Endothelial cell of umbilical vein (primary cell): ENCODE data around the gene CHPF2. TPM values are rescaled to one million over a fixed set of nuclear protein-coding genes. Genes with fewer than 3 reads are reported as not detected.

ENCODE experiments used
- BruUV-seq: library from RNA; stranded (reverse); fragments of 400-500 nt; replicated peaks from 2 replicates; lab custom pipeline; 2021; lab: Mats Ljungman, UMichigan
- CTCF ChIA-PET: fragments of 300-600, 350-600 bp; sonication (Branson Sonifier 250); formaldehyde crosslinking; loops from one replicate; lab custom pipeline; 2021; ENCODE audit warnings: antibody characterized with exemption, inconsistent platforms; lab: Charles Lee
- POLR2A ChIA-PET: fragments of 300-600, 350-600 bp; sonication (Branson Sonifier 250); formaldehyde crosslinking; loops from one replicate; lab custom pipeline; 2021; ENCODE audit warnings: antibody characterized with exemption, inconsistent platforms; lab: Charles Lee
- DNase-seq: peaks from one replicate; pipeline ENCODE4 v3.0.0-alpha.2; 2011; ENCODE audit warnings: low read depth, low spot score
- FAIRE-seq: peaks from 2 replicates; lab custom pipeline; 2011; peaks lifted over from hg19 to GRCh38; lab: Jason Lieb, UNC
- H2AFZ ChIP-seq: 2 replicates; pipeline ENCODE4 v1.6.0; 2012; ENCODE audit warnings: low read depth, low read length, control low read depth, inconsistent platforms
- H3K27ac ChIP-seq: 2 replicates; pipeline ENCODE4 v1.5.1; 2011; ENCODE audit warnings: low read depth, mild to moderate bottlenecking, control low read depth, low read length, moderate library complexity; ENCODE audit not compliant: insufficient read depth
- H3K27me3 ChIP-seq, 2 experiments: 2 replicates each; pipeline versions ENCODE4 v1.6.0 to v1.6.1; 2011; ENCODE audit warnings: low read length in 2 of 2, mixed read lengths in 1 of 2; ENCODE audit not compliant: control insufficient read depth in 2 of 2, insufficient read depth in 2 of 2
- H3K36me3 ChIP-seq, 2 experiments: 2 replicates in 1 of 2; 3 replicates in 1 of 2; pipeline ENCODE4 v1.5.1; 2011; ENCODE audit warnings: low read length in 2 of 2, mild to moderate bottlenecking in 1 of 2, moderate library complexity in 1 of 2; ENCODE audit not compliant: control insufficient read depth in 2 of 2, insufficient read depth in 2 of 2; ENCODE audit errors: extremely low read depth in 1 of 2
- H3K4me1 ChIP-seq: 3 replicates; pipeline ENCODE4 v1.5.1; 2011; ENCODE audit warnings: mild to moderate bottlenecking, low read length; ENCODE audit not compliant: control insufficient read depth, insufficient read depth; ENCODE audit errors: extremely low read depth
- H3K4me2 ChIP-seq: 2 replicates; pipeline ENCODE4 v1.6.1; 2011; ENCODE audit warnings: low read length, control low read depth, mixed read lengths; ENCODE audit not compliant: insufficient read depth
- H3K4me3 ChIP-seq, 3 experiments: fragments of 200-600 bp in 1 of 3; sonication (generic), shearing (Covaris generic) in 1 of 3; replicated peaks in 1 of 3; 2 replicates each; pipeline ENCODE4 v1.5.1; 2011 to 2016; ENCODE audit warnings: control low read depth in 3 of 3, low read length in 3 of 3, mild to moderate bottlenecking in 2 of 3, inconsistent platforms in 1 of 3, low read depth in 1 of 3, moderate library complexity in 1 of 3; ENCODE audit not compliant: insufficient read depth in 1 of 3
- H3K79me2 ChIP-seq: 2 replicates; pipeline ENCODE4 v1.6.0; 2012; ENCODE audit warnings: low read length, inconsistent platforms; ENCODE audit not compliant: control insufficient read depth, insufficient read depth
- H3K9ac ChIP-seq: replicated peaks from 2 replicates; pipeline ENCODE3; 2011; ENCODE audit warnings: low read length, control low read depth; ENCODE audit not compliant: insufficient read depth; ENCODE audit errors: extremely low read depth
- H3K9me1 ChIP-seq: replicated peaks from 3 replicates; pipeline ENCODE4 v1.6.0; 2011; ENCODE audit warnings: mild to moderate bottlenecking, low read length; ENCODE audit not compliant: control insufficient read depth, insufficient read depth; ENCODE audit errors: extremely low read depth
- H3K9me3 ChIP-seq: replicated peaks from 2 replicates; pipeline ENCODE4 v1.5.1; 2012; ENCODE audit warnings: low read length, inconsistent platforms; ENCODE audit not compliant: control insufficient read depth, insufficient read depth
- H4K20me1 ChIP-seq: replicated peaks from 2 replicates; pipeline ENCODE3; 2011; ENCODE audit warnings: mild to moderate bottlenecking, low read length; ENCODE audit not compliant: control insufficient read depth, insufficient read depth; ENCODE audit errors: extremely low read depth
- CTCF ChIP-seq, 2 donors: IDR thresholded peaks; 1 replicate in 1 of 2; 2 replicates in 1 of 2; pipeline ENCODE4 v1.5.1; 2011; ENCODE audit warnings: low read length in 2 of 2, mild to moderate bottlenecking in 2 of 2, moderate library complexity in 2 of 2, control low read depth in 1 of 2, inconsistent platforms in 1 of 2, low read depth in 1 of 2; ENCODE audit not compliant: insufficient read depth in 1 of 2; ENCODE audit errors: extremely low read depth in 1 of 2
- EZH2 ChIP-seq: IDR thresholded peaks from 2 replicates; pipeline ENCODE4 v1.6.1; 2012; ENCODE audit warnings: borderline replicate concordance, low read depth, mild to moderate bottlenecking, moderate library complexity, low read length, inconsistent platforms; ENCODE audit not compliant: severe bottlenecking
- FOS ChIP-seq: IDR thresholded peaks from 2 replicates; pipeline ENCODE4 v1.6.1; 2011; ENCODE audit warnings: mild to moderate bottlenecking, low read length, moderate library complexity, borderline replicate concordance; ENCODE audit not compliant: insufficient read depth
- GATA2 ChIP-seq: IDR thresholded peaks from 2 replicates; pipeline ENCODE4 v1.7.0; 2011; ENCODE audit warnings: low read depth, mild to moderate bottlenecking, moderate library complexity, mixed read lengths, low read length; ENCODE audit not compliant: insufficient read length, insufficient read depth
- JUN ChIP-seq: IDR thresholded peaks from 2 replicates; pipeline ENCODE4 v1.6.1; 2011; ENCODE audit warnings: borderline replicate concordance, low read depth; ENCODE audit not compliant: insufficient read length, insufficient read depth
- MYC ChIP-seq: IDR thresholded peaks from one replicate; pipeline ENCODE4 v1.6.1; 2011; ENCODE audit warnings: mild to moderate bottlenecking, low read depth, low read length
- POLR2A ChIP-seq: IDR thresholded peaks from 2 replicates; pipeline ENCODE4 v1.6.1; 2012; ENCODE audit warnings: low read depth, mild to moderate bottlenecking, control low read depth, low read length
- POLR2AphosphoS5 ChIP-seq: IDR thresholded peaks from 2 replicates; pipeline ENCODE4 v1.6.1; 2012; ENCODE audit warnings: low read depth, mild to moderate bottlenecking, control low read depth, low read length, moderate library complexity; ENCODE audit not compliant: insufficient read depth
- dilution Hi-C: fragments of 300-500 bp; cut with MboI; formaldehyde crosslinking; loops from one replicate; pipeline ENCODE4 v1.15.0; 2019; ENCODE audit warnings: low sequenced_read_pairs; ENCODE audit not compliant: extremely low pct_ligation_motif_present
- intact Hi-C: fragments of 100-400 bp; cut with micrococcal nuclease; formaldehyde crosslinking; loops from one replicate; pipeline ENCODE4 v1.10.0; 2022
- polyA plus RNA-seq, 4 experiments: library from polyadenylated mRNA; depleted of rRNA in 3 of 4; stranded (reverse) in 3 of 4; unstranded in 1 of 4; fragments of >200 nt; gene quantifications; 2 replicates each; pipeline versions ENCODE4 v1.2.1 to v1.2.3, GENCODE V29; 2011 to 2012; ENCODE audit warnings: missing spikeins in 1 of 4
- total RNA-seq: library from RNA; stranded (reverse); gene quantifications from 2 replicates; pipeline ENCODE4 v1.2.3, GENCODE V29; 2021
- TF ChIP-seq, protein P1 (sequence below): IDR thresholded peaks from 2 replicates; pipeline ENCODE4 v1.6.1; 2011; ENCODE audit not compliant: insufficient read depth, insufficient read length

The CHPF2 gene
- total and polyA plus RNA-seq, 2 donors (not counting 3 experiments of a cell fraction or from before 2014, with no cell fraction given): 72.8 to 75.0 TPM

GRCh38 chr7:151274936-151275812, 42.9 kb downstream of the CHPF2 start:
- Histone ChIP-seq H3K36me3 (no peaks in the 10 kb centered on the region), H3K4me1 (no peaks in the 10 kb centered on the region), H3K4me2 (no peak overlapping the region), H3K27ac (no peak overlapping the region), H4K20me1 (no peaks in the 10 kb centered on the region), H3K4me3 (no peak overlapping the region), H3K79me2 (no peaks in the 10 kb centered on the region), H3K27me3 (peaks cover 7 to 9% of the 10 kb centered on the region in 2 experiments), H2AFZ (no peak overlapping the region), H3K9ac (no peak overlapping the region), H3K9me1 (no peaks in the 10 kb centered on the region), H3K9me3 (no peaks in the 10 kb centered on the region)
- no peak for DNase-seq
- no TSS peak for BruUV-seq
- CTCF ChIA-PET: no interaction called here
- dilution Hi-C loops: no loop called here
- intact Hi-C loops: no loop called here
- POLR2A ChIA-PET: no interaction called here
- TF ChIP-seq, protein P1, sequence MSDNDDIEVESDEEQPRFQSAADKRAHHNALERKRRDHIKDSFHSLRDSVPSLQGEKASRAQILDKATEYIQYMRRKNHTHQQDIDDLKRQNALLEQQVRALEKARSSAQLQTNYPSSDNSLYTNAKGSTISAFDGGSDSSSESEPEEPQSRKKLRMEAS: no peak
- no peak for TF ChIP-seq FOS
- no peak for TF ChIP-seq GATA2
- TF ChIP-seq EZH2: no peak
- no peak for TF ChIP-seq JUN
- no peak for TF ChIP-seq POLR2A
- TF ChIP-seq CTCF (IDR thresholded peaks at IDR 0.05; ENCODE audit: extremely low read depth in 1 of 2, insufficient read depth in 1 of 2, low read depth in 1 of 2, low read length in 2 of 2): no peak
- TF ChIP-seq POLR2AphosphoS5: no peak
- no peak for TF ChIP-seq MYC
- no peak for FAIRE-seq
